Dendritic cell treated with granulocyte-macrophage colony-stimulating factor and Interleukin-4, amounts not matched to agents 40 ng/mL and 50 ng/mL, for 4 days (primary cell): ENCODE data around the gene CRYGC.
"Not testable (repeated sequence)": the region's sequence is repeated elsewhere in the genome, so short reads cannot be mapped to it uniquely, and the experiment has no call there.

Experiments
- H3K27ac Mint-ChIP-seq: one replicate; pipeline ENCODE4 v1.8.0; 2022; ENCODE audit warnings: mild to moderate bottlenecking, mixed read lengths
- H3K27me3 Mint-ChIP-seq: one replicate; pipeline ENCODE4 v1.8.0; 2022; ENCODE audit warnings: mild to moderate bottlenecking, mixed read lengths
- H3K36me3 Mint-ChIP-seq: one replicate; pipeline ENCODE4 v1.8.0; 2022; ENCODE audit warnings: low read depth, mixed read lengths
- H3K4me1 Mint-ChIP-seq: one replicate; pipeline ENCODE4 v1.8.0; 2022; ENCODE audit warnings: low read depth, mixed read lengths
- H3K4me3 Mint-ChIP-seq: one replicate; pipeline ENCODE4 v1.8.0; 2022; ENCODE audit warnings: mild to moderate bottlenecking, moderate library complexity, mixed read lengths
- H3K9me3 Mint-ChIP-seq: one replicate; pipeline ENCODE4 v1.8.0; 2022; ENCODE audit warnings: mixed read lengths
- intact Hi-C: fragments of 100-400 bp; cut with micrococcal nuclease; formaldehyde crosslinking; loops from one replicate; pipeline ENCODE4 v1.15.0; 2022

The CRYGC gene

DNA sequence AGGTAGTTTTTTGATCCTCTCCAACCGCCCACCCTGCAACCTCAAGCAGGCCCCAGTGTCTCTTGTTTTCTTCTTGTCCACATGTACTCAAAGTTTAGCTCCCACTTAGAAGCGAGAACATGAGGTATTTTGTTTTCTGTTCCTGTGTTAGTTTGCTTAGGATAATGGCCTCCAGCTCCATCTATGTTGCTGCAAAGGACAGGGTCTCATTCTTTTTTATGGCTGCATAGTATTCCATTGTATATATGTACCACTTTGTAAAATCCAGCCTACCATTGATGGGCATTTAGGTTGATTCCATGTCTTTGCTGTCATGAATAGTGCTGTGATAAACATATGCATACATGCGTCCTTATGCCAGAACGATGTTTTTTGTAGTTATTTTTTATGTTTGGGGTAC, 2.5 kb downstream of the CRYGC start:
- Mint-ChIP-seq H3K4me3 (no peak overlapping the region), H3K27ac (no peak overlapping the region), H3K36me3 (no peaks in the 10 kb centered on the region), H3K4me1 (peaks cover 19% of the 10 kb centered on the region), H3K9me3 (no peaks in the 10 kb centered on the region), H3K27me3 (peaks cover 21% of the 10 kb centered on the region)
- intact Hi-C loops = no loop called here

GRCh38 chr2:208125251-208125650, 4.4 kb downstream of the CRYGC start:
- Mint-ChIP-seq H3K4me1 (peaks cover 19% of the 10 kb centered on the region), H3K4me3 (no peak overlapping the region), H3K27me3 (peaks cover 21% of the 10 kb centered on the region), H3K36me3 (no peaks in the 10 kb centered on the region), H3K9me3 (no peaks in the 10 kb centered on the region), H3K27ac (no peak overlapping the region)
- intact Hi-C loops = no loop called here

DNA sequence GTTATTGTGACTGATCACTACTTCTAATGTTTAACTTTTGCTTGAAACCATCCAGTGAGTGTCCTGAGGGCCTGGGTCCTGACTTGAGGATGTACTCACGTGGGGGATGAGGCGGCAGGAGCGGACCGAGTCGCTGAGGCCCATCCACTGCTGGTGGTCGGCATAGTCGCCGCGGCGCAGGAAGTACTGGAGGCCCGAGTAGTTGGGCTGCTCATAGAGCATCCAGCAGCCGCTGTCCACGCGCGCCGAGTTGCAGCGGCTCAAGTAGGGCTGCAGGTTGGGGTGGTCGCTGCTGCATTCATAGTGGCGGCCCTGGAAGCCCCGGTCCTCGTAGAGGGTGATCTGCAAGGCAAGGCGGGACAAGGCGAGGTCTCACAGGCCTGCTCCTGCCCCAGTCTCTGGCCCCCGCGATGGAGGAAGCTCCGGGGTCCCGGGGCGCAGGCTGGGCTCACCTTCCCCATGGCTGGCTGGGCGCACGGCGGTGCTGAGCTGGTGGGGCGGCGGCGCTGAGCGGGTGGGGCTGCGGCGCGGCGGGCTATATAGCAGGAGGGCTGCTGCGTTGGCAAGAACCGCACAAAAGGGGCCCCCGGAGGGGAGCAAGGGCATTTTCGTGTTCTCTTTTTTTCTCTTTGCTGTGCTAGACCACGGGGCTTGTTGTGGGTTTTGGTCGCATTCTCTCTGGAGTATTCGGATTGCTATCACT, 5.5 kb downstream of the CRYGC start, which contains the start of gene CRYGD:
Gene CRYGD, minus strand, starts transcription at position 512 of the 703 bp plus-strand sequence. Its CDS starts 51 bp downstream, at position 461.
- H3K27ac Mint-ChIP-seq, H3K36me3 Mint-ChIP-seq, intact Hi-C loops, H3K9me3 Mint-ChIP-seq: not testable (repeated sequence)
- peak within 1 kb of the TSS; percentile 55 for H3K4me3 Mint-ChIP-seq
- peaks cover 19% of the 10 kb centered on the region for H3K4me1 Mint-ChIP-seq
- peaks cover 21% of the 10 kb centered on the region for H3K27me3 Mint-ChIP-seq

DNA sequence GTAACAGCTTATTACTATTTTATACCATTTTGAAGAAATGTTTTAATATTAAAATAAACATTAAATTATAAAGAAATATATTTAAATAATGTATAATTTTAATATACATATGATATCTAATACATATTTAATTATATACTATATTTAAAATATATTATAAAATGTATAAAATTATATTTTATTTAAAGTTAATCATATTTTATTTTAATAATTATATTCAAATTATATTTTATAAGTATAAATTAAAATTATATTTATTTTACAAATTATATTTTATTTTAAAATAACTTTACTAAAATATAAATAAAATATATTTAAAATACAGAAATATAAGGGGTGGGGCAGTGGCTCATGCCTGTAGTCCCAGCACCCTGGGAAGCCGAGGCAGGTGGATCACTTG, 7.4 kb downstream of the CRYGC start:
- Mint-ChIP-seq H3K27me3 (peaks cover 19% of the 10 kb centered on the region), H3K27ac (no peak overlapping the region), H3K4me1 (peaks cover 19% of the 10 kb centered on the region), H3K4me3 (no peak overlapping the region), H3K9me3 (no peaks in the 10 kb centered on the region), H3K36me3 (no peaks in the 10 kb centered on the region)
- intact Hi-C loops = no loop called here

DNA sequence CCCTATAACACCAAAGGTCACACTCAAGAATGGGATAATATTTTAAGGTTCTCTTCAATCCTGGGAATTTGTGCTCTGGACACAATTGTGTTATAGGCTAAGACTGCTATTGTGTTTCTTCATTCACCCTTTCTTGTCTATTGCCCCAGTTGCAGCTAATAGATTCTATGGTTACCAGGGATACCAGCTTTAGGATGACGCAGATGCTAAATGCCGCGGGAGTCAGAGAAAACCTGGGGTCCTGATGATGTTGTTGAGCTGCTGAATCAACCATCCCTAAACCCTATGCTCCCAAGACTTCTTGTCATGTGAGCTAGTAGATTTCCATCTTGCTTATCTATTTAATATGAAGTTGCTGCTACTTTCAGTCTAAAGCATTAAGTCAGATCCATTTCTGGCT, 10.7 kb downstream of the CRYGC start:
- H3K27ac Mint-ChIP-seq = no peak overlapping the region

DNA sequence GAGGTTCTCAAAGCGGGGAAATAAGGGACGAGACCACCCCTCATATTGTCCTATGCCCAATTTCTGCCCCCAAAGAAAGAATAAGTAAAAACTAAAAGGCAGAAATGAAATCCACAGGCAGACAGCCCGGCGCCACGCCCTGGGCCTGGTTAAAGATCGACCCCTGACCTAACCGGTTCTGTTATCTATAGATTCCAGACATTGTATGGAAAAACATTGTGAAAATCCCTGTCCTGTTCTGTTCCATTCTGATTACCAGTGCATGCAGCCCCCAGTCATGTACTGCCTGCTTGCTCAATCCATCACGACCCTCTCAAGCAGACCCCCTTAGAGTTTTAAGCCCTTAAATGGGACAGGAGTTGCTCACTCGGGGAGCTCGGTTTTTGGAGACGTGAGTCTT, 12.2 kb downstream of the CRYGC start:
- H3K4me3 Mint-ChIP-seq, H3K36me3 Mint-ChIP-seq, intact Hi-C loops, H3K4me1 Mint-ChIP-seq, H3K27ac Mint-ChIP-seq, H3K9me3 Mint-ChIP-seq, H3K27me3 Mint-ChIP-seq: not testable (repeated sequence)

More for the DNA sequence above, 10.7 kb downstream of the CRYGC start:
- H3K9me3 Mint-ChIP-seq = no peaks in the 10 kb centered on the region
- peaks cover 1% of the 10 kb centered on the region for H3K27me3 Mint-ChIP-seq
- intact Hi-C loops = no loop called here
- H3K4me1 Mint-ChIP-seq = peaks cover 8% of the 10 kb centered on the region
- H3K36me3 Mint-ChIP-seq = no peaks in the 10 kb centered on the region
- H3K4me3 Mint-ChIP-seq = no peak overlapping the region

- Mint-ChIP-seq H3K9me3 (no peaks in the 10 kb centered on the region), H3K27me3 (peaks cover 8% of the 10 kb centered on the region), H3K4me1 (peaks cover 5% of the 10 kb centered on the region), H3K4me3 (no peak overlapping the region), H3K36me3 (no peaks in the 10 kb centered on the region), H3K27ac (no peak overlapping the region)
- intact Hi-C loops = no loop called here
Observed at GRCh38 chr2:208112969-208113368, 16.7 kb downstream of the CRYGC start.

GRCh38 chr2:208112273-208112745, 17.3 kb downstream of the CRYGC start:
- H3K4me1 Mint-ChIP-seq, H3K36me3 Mint-ChIP-seq, intact Hi-C loops, H3K27ac Mint-ChIP-seq, H3K27me3 Mint-ChIP-seq, H3K9me3 Mint-ChIP-seq: not testable (repeated sequence)
- peak overlapping the region; percentile 9 for H3K4me3 Mint-ChIP-seq

GRCh38 chr2:208103616-208104015, 26.0 kb downstream of the CRYGC start:
- peaks cover 2% of the 10 kb centered on the region for H3K27me3 Mint-ChIP-seq
- peaks cover 30% of the 10 kb centered on the region for H3K4me1 Mint-ChIP-seq
- no peak overlapping the region for H3K4me3 Mint-ChIP-seq
- intact Hi-C loops = loop anchor here (2.0 to 10.0 kb wide), 2 partner anchors 71 to 151 kb away; partner anchors contain the start of gene IDH1
- H3K36me3 Mint-ChIP-seq = no peaks in the 10 kb centered on the region
- H3K9me3 Mint-ChIP-seq = no peaks in the 10 kb centered on the region
- H3K27ac Mint-ChIP-seq = no peak overlapping the region

DNA sequence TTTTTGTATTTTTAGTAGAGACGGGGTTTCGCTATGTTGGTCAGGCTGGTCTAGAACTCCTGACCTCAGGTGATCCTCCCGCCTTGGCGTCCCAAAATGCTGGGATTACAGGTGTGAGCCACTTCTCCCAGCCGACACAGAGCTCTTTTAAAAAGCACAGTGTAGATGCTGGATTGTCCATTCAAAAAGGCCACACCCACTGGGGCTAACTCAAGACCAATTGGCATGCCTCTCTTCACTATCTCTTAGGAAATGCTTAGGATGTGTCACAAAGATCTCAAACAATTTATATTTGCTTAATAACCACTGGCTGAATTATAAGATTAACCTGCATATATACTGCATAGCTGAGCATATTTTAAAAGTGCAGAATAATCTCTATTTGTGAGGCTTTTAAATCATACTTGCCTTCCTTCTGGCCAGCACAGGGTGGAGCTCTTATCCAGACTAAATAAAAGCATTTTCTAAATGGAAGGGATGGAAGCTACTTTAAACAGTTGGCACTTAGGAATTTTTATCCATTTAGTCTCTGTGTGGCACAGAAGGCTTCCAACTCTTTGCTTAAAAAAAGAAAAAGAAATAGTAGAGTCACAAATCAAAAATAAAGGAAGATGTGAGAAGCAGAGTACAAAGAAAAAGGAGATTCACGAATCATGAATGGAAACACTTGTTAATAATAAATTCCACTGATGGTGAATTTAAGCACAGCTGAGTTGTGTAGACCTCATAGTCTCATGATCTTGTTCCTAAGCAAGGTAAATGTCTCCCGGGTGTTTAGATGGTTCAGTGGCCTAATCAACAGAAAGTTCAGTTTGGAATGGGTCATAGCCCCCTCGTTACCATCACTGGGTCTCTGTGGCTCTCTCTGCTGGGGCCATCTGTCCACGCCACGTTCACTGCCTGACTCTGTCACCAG, 27.7 kb downstream of the CRYGC start:
- intact Hi-C loops = loop anchor here (2.0 to 10.0 kb wide), 2 partner anchors 73 to 153 kb away; partner anchors contain the start of gene IDH1
- Mint-ChIP-seq H3K27ac (no peak overlapping the region), H3K4me3 (peak overlapping the region; percentile 20)

DNA sequence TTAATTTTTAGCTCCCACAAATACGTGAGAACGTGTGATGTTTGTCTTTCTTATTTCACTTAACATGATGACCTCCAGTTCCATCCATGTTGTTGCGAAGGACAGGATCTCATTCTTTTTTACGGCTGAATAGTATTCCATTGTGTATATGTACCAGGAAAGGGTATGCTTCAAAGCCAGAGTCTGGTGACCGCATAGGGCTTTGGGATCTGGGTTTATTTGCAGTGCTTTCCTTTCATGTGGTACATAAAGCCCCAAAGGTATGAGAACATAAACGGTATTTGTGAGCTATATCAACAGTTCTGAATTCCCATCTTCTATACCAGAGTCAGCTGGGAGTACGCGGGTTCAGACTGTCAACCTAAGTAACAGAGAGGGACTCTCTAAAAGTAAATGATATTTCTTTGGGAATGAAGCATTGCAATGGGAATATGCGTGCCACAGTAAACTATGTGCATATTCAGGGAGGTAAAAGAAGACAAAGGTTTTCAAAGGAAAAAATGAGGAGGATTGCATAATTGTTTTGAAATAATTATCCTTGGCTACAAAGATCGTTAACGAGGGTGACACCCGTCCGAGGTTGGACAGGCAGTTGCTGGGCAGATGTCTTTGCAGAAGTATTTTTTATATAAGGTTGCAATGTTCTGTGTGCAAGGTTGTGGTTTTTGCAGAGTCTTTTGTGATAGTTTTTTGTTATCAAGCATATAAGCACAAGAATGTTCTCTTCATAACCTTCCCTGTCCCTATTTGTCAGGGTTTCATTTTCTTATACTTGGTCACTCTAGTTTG, 29.8 kb downstream of the CRYGC start:
- H3K9me3 Mint-ChIP-seq = no peaks in the 10 kb centered on the region
- H3K4me1 Mint-ChIP-seq = peaks cover 30% of the 10 kb centered on the region
- H3K36me3 Mint-ChIP-seq = no peaks in the 10 kb centered on the region
- H3K27me3 Mint-ChIP-seq = peaks cover 2% of the 10 kb centered on the region
- H3K27ac Mint-ChIP-seq = no peak overlapping the region
- no peak overlapping the region for H3K4me3 Mint-ChIP-seq
- intact Hi-C loops = loop anchor here (10.0 kb wide), 1 partner anchor 75 kb away; no protein-coding TSS in a partner anchor

More for the DNA sequence above, 27.7 kb downstream of the CRYGC start:
- no peaks in the 10 kb centered on the region for H3K9me3 Mint-ChIP-seq
- H3K4me1 Mint-ChIP-seq = peaks cover 30% of the 10 kb centered on the region
- peaks cover 2% of the 10 kb centered on the region for H3K27me3 Mint-ChIP-seq
- no peaks in the 10 kb centered on the region for H3K36me3 Mint-ChIP-seq

DNA sequence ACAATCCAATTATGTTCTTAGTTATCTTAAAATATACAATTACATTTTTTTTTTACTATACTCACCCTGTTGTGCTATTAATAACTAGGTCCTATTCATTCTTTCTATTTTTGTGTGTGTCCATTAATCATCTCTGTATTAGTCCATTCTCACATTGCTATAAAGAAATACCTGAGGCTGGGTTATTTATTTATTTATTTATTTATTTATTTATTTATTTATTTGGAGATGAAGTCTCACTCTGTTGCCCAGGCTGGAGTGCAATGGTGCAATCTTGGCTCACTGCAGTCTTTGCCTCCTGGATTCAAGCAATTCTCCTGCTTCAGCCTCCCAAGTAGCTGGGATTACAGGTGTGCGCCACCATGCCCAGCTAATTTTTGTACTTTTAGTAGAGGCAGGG, 30.9 kb downstream of the CRYGC start:
- H3K9me3 Mint-ChIP-seq, intact Hi-C loops, H3K27me3 Mint-ChIP-seq, H3K36me3 Mint-ChIP-seq, H3K4me3 Mint-ChIP-seq, H3K27ac Mint-ChIP-seq: not testable (repeated sequence)
- H3K4me1 Mint-ChIP-seq = peaks cover 28% of the 10 kb centered on the region

DNA sequence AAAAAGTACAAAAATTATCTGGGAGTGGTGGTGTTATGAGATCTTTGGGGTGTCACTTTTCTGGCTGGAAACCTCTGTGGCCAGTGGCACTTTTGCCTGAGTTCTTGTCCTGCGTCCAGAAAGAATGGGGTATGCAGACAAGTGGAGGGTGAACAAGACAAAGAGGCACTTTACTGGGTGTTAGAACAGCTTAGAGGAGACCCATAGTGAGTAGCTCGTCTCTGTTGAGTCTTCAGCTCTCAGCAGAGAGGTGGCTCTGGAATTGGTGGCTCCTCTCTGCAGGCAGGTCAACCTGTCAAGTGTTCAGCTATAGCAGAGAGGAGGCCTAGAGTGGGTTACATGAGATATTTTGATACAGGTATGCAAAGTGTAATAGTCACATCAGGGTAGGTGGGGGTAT, 31.4 kb downstream of the CRYGC start:
- peaks cover 30% of the 10 kb centered on the region for H3K4me1 Mint-ChIP-seq
- peaks cover 2% of the 10 kb centered on the region for H3K27me3 Mint-ChIP-seq
- H3K36me3 Mint-ChIP-seq = no peaks in the 10 kb centered on the region
- intact Hi-C loops = no loop called here
- H3K9me3 Mint-ChIP-seq = no peaks in the 10 kb centered on the region
- no peak overlapping the region for H3K27ac Mint-ChIP-seq
- H3K4me3 Mint-ChIP-seq = no peak overlapping the region
